ENCODE data around the gene ATP5PO. TPM values are rescaled to one million over a fixed set of nuclear protein-coding genes. Genes with fewer than 3 reads are reported as not detected.
"Not testable (repeated sequence)": the region's sequence is repeated elsewhere in the genome, so short reads cannot be mapped to it uniquely, and the experiment has no call there.

The ATP5PO gene
- total RNA-seq, 6 experiments from 2014 or later: 87.3 to 191 (median 98.7) TPM

DNA sequence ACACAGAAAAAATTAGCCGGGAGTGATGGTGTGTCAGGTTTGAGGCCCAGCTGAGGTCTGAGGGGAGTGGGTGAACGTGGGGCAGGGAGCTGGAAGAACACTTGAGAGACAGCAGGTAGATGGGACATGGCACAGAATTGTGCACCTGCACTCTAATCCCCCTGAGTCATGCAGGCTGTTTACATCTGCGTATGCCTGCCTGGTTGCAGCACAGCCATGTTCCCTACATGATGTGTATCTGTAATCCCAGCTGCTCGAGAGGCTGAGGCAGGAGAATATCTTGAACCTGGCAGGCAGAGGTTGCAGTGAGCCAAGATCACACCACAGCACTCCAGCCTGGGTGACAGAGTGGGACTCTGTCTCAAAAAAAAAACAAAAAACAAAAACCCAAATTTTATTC, 44.8 kb downstream of the ATP5PO start:
- H3K9me3 ChIP-seq: no peaks in the 10 kb centered on the region
- ATAC-seq: no peak
- H3K27me3 ChIP-seq: no peaks in the 10 kb centered on the region
- no peak for TF ChIP-seq POLR2A (IDR thresholded peaks at IDR 0.05)
- TF ChIP-seq, protein P1, sequence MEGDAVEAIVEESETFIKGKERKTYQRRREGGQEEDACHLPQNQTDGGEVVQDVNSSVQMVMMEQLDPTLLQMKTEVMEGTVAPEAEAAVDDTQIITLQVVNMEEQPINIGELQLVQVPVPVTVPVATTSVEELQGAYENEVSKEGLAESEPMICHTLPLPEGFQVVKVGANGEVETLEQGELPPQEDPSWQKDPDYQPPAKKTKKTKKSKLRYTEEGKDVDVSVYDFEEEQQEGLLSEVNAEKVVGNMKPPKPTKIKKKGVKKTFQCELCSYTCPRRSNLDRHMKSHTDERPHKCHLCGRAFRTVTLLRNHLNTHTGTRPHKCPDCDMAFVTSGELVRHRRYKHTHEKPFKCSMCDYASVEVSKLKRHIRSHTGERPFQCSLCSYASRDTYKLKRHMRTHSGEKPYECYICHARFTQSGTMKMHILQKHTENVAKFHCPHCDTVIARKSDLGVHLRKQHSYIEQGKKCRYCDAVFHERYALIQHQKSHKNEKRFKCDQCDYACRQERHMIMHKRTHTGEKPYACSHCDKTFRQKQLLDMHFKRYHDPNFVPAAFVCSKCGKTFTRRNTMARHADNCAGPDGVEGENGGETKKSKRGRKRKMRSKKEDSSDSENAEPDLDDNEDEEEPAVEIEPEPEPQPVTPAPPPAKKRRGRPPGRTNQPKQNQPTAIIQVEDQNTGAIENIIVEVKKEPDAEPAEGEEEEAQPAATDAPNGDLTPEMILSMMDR (IDR thresholded peaks at IDR 0.05): no peak
- no peaks in the 10 kb centered on the region for H3K4me1 ChIP-seq
- 80% methylated on average over 3 of the region's 4 CpGs for WGBS (ENCODE audit: insufficient coverage, low coverage, low lambda C conversion rate, missing lambda C conversion rate)
- H3K4me3 ChIP-seq: no peak overlapping the region
- no peaks in the 10 kb centered on the region for H3K36me3 ChIP-seq
- intact Hi-C loops (cut with DNase I): no loop called here
- H3K27ac ChIP-seq: no peak overlapping the region
- DNase-seq: no peak

DNA sequence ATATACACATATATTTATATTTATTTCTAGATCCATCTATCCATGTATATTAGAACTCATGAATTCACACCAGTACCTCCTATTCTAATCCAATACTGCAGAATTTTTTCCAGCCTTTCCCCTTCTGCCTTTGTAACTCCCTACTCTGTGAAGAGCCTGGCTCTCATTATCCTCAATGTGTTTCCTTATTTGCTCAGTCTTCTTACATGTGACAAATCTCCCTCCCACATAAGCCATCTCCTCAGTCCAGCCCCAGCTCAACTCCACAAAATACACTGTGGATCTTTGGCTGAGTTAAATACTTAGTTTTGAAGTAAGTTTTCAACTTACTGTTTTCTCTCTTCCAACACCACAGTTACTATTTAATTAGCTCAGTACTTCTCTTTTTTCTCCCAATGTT, 45.7 kb downstream of the ATP5PO start:
- Histone ChIP-seq H3K27me3 (no peaks in the 10 kb centered on the region), H3K4me1 (no peaks in the 10 kb centered on the region), H3K4me3 (no peak overlapping the region), H3K27ac (no peak overlapping the region), H3K9me3 (no peaks in the 10 kb centered on the region), H3K36me3 (no peaks in the 10 kb centered on the region)
- intact Hi-C loops (cut with DNase I): no loop called here
- TF ChIP-seq, protein P1 (IDR thresholded peaks at IDR 0.05): no peak
- no peak for TF ChIP-seq POLR2A (IDR thresholded peaks at IDR 0.05)
- DNase-seq: no peak
- no peak for ATAC-seq

DNA sequence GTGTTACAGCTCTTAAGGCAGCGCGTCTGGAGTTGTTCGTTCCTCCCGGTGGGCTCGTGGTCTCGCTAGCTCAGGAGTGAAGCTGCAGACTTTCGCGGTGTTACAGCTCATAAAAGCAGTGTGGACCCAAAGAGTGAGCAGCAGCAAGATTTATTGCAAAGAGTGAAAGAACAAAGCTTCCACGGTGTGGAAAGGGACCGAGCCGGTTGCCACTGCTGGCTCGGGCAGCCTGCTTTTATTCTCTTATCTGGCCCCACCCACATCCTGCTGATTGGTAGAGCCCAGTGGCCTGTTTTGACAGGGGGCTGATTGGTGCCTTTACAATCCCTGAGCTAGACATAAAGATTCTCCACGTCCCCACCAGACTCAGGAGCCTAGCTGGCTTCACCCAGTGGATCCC, 47.7 kb downstream of the ATP5PO start:
- H3K27me3 ChIP-seq; intact Hi-C loops (cut with DNase I); H3K9me3 ChIP-seq; ATAC-seq; H3K36me3 ChIP-seq; H3K4me1 ChIP-seq; DNase-seq; H3K4me3 ChIP-seq; H3K27ac ChIP-seq: not testable (repeated sequence)
- 96% methylated on average over 8 of the region's 13 CpGs for WGBS (ENCODE audit: insufficient coverage, low coverage, low lambda C conversion rate, missing lambda C conversion rate)

- WGBS (ENCODE audit: insufficient coverage, low coverage, low lambda C conversion rate, missing lambda C conversion rate): 69% methylated on average over 2 of the region's 2 CpGs
- no peak overlapping the region for H3K4me3 ChIP-seq
- no peak for DNase-seq
These were observed 48.8 kb downstream of the ATP5PO start for GRCh38 chr21:33866826-33867225.

GRCh38 chr21:33865996-33866575, 49.5 kb downstream of the ATP5PO start:
- no peak overlapping the region for H3K4me3 ChIP-seq
- no peaks in the 10 kb centered on the region for H3K4me1 ChIP-seq
- intact Hi-C loops (cut with DNase I): no loop called here
- 100% methylated on average over 1 of the region's 8 CpGs for WGBS (ENCODE audit: insufficient coverage, low coverage, low lambda C conversion rate, missing lambda C conversion rate)
- DNase-seq (no peak), ATAC-seq (no peak)
- no peak overlapping the region for H3K27ac ChIP-seq
- no peaks in the 10 kb centered on the region for H3K9me3 ChIP-seq
- no peaks in the 10 kb centered on the region for H3K27me3 ChIP-seq
- no peaks in the 10 kb centered on the region for H3K36me3 ChIP-seq
- TF ChIP-seq POLR2A (IDR thresholded peaks at IDR 0.05): no peak
- TF ChIP-seq, protein P1 (IDR thresholded peaks at IDR 0.05): no peak

More at GRCh38 chr21:33866826-33867225, 48.8 kb downstream of the ATP5PO start:
- H3K36me3 ChIP-seq: no peaks in the 10 kb centered on the region
- H3K4me1 ChIP-seq: no peaks in the 10 kb centered on the region
- H3K27ac ChIP-seq: no peak overlapping the region
- no peaks in the 10 kb centered on the region for H3K27me3 ChIP-seq
- no peak for ATAC-seq
- intact Hi-C loops (cut with DNase I): no loop called here
- no peak for TF ChIP-seq POLR2A (IDR thresholded peaks at IDR 0.05)
- TF ChIP-seq, protein P1 (IDR thresholded peaks at IDR 0.05): no peak
- H3K9me3 ChIP-seq: no peaks in the 10 kb centered on the region
